GM21390 (cell line): ENCODE results near the gene MYT1.

Source experiments
- ATAC-seq: cut with Tn5 transposase; IDR thresholded peaks from one replicate; pipeline ENCODE4 v1.9.1; 2021; ENCODE audit not compliant: unreplicated experiment

The MYT1 gene

GRCh38 chr20:64188682-64189529 is 24.7 kb downstream of the MYT1 start:
- no peak for ATAC-seq

DNA sequence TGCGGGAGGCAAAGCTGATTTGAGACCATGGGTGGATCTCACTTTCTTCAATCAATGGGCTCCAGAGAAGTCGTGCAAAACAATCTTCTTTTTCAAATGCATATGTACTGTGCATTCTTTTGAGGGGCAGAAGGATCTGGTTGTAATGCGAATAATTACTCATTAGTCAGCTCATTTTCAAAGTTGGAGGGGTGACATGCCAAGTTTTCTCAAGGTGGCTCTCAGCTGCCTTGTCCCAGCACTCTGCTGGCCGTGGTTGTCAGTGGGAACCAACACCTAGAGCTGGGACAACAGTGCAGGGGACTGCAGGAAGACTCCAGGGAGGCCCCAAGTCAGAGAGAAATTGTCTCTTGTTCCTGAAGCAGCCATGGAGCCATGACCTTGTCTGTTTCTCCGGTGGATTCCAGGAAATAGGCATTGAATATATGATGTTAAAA is 25.3 kb downstream of the MYT1 start:
- ATAC-seq: no peak

DNA sequence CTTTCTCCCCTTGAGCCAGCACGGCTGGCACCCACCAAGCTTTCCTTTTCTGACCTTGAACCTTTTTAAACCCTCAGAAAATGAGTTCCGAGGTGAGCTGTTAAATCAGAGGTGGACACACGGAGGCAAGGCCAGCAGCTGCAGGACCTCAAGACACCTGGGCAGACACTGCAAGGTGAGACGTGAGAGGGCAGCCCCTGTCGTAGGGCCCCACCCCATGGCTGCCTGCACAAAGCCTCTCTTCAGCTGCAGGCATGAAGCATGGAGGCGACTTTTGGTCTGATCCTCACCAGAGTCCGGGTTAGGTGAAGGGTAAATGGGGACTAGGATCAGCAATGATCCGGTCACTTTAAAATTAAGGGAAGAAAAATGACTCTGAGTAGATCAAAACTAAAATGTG is 25.7 kb downstream of the MYT1 start:
- no peak for ATAC-seq

DNA sequence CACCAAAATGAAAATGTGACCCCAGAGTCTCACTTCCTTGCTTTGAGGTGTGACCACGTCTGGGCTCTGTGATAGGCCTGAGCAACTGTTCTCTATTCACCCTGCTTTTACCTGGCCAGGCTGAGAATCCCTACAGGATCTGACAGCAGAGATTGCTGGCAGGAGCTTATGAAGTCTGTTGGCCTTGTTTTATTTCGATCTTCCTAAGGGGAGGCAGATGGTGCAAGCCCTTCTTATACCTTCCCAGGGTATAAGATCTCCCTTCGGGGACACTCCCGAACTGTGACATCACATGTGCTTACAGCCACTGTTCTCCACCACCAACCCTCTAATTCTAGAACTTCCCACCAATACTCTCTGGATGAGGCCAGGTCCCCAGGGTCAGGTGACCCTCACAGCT is 26.8 kb downstream of the MYT1 start:
- no peak for ATAC-seq

DNA sequence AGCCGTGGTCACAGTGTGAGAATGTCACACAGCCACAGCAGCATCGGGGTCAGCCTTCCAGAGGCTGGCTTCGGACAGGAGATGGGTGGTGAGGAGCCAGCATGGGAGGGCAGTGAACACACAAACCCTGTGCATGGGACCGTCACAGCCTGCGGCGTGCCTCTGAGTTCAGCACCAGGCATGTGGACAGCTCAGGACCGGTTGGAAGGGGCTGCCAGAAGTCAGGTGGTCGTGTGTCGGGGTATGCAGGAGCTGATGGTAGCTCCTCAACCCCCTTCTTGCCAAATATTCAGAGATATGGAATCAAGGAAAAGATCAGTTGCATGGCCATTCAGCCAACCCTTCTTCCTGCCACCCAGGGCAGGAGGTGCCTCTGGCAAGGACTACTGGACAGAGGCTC is 28.2 kb downstream of the MYT1 start:
- no peak for ATAC-seq

DNA sequence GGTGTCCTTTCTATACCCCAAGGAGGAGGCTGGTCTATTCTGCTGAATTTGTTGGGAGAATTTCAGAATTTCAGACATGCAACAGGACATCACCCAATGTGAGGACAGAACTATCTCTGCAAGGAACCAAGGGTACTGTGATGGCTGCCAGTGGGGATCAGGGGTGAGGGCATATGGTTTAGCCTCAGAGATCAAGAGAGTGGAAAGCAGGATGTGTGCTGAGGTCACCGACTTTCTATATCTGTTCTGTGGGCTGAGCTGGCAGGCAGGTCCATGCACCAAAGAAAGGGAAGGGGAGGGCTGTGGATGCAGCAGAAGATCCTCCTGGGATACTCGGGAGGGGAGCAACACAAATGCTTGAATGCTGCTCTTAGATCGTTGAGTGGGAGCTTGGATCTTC is 28.8 kb downstream of the MYT1 start:
- no peak for ATAC-seq

DNA sequence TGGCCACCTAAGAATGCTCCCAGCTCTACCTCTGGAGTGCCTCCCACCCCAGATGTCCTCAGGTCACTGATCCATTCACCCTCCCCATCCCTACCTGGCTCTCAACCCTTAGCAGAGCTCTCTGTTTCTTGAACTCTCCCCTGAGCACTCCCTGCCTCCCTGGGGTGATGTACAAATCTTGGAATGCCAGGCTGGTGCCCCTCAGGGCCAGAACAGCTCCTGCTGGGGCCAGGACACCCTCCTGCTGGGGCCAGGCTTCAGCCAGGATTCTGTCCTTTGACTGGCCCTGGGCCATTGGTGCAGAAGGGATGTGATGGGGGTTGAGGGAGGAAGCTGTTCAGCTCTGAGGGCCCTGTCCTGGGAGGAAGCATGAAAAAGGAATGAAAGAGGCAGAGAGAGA is 30.0 kb downstream of the MYT1 start:
- no peak for ATAC-seq

- no peak for ATAC-seq
Observed at GRCh38 chr20:64196309-64196708, 32.1 kb downstream of the MYT1 start.

- no peak for ATAC-seq
Observed at GRCh38 chr20:64196847-64197306, 32.6 kb downstream of the MYT1 start.

DNA sequence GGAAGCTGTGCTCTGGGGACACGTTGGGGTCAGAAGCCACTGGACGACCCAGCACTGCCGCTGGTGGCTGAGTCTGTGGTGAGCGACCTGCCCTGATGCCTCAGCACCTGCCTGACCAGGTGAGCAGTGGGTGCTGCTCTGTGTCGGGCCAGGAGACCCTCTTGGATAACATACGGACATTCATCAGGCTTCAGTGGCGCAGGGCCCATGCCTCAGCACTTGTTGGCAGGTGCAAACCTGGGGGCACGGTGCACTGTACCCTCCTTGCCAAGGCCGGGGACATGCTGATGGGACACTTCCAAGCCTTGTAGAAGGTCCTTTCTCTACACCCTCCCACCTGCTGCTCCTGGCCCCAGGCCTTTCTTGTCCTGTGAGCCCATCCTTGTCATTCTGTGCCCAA is 34.1 kb downstream of the MYT1 start:
- no peak for ATAC-seq

DNA sequence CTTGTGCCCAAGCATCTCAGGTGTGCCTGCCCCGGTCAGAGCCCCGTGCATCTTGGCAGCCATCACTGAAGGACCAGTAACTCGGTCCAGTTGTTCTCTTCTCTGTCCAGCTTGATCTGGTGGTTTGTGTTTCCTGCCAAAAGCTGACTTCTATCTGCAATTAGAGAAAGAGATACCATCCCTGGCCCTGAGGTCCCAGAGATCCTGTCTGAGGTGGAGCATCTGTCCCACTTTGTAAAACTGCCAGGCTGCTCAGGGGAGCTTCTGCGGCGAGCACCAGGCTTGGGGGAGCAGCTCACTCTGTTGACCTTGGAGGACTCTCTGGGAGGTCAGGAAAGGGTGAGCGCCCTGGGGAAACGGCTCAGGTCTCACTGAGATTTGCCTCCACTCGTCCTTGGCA is 35.1 kb downstream of the MYT1 start:
- no peak for ATAC-seq

GRCh38 chr20:64200740-64201139 is 36.5 kb downstream of the MYT1 start:
- ATAC-seq: no peak

- ATAC-seq: no peak
Observed at GRCh38 chr20:64201653-64202052, 37.4 kb downstream of the MYT1 start.

DNA sequence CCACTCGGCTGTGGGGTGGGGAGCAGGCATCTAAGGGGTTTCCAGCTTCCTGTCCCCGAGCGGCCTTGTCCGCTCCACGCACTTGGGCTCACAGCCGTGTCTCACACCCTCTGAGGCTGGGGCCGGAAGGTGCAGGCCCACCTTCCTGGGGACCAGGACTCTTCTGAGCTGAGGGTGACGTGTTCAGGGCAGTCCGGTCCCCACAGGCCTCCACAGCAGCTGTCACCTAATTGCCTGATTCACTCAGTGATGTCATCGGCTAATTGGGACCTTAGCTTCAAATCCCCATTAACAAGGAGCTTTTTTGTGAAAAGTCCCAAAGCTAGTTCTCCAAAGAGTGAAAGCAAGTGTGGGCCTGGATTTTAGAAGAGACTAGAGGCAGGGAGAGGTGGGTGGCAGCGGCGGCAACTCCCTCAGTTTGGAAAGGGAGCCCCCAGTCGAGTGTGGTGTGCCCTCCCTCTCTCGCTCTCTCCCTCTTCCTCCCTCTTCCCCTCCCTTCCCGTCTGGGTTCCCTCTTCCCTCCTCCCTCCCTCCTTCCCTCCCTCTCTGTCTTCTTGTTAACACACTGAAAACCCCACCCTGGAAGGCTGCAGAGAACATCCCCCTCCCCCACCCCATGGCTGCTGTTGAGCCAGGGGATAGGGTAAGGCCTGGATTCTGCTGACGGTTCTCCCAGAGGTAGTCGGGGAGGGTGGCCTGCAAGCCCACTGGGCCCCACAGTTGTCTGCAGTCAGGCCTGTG is 39.0 kb downstream of the MYT1 start:
- ATAC-seq: no peak

DNA sequence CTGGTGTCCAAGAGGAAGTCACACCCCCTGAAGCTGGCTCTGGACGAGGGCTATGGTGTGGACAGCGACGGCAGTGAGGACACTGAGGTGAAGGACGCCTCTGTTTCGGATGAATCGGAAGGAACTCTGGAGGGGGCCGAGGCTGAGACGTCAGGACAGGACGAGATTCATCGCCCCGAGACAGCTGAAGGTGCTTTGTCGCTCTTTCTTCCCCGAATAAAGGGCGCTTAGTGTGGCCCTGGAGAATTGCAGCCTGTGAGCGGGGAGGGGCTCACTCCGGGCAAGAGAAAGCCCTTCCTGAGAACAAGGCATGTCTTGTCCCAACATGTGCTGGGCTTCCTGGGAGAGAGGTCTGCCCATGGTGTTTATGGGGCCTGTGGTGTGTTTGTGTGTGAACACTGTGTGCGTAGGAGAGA is 41.4 kb downstream of the MYT1 start:
- ATAC-seq: no peak

DNA sequence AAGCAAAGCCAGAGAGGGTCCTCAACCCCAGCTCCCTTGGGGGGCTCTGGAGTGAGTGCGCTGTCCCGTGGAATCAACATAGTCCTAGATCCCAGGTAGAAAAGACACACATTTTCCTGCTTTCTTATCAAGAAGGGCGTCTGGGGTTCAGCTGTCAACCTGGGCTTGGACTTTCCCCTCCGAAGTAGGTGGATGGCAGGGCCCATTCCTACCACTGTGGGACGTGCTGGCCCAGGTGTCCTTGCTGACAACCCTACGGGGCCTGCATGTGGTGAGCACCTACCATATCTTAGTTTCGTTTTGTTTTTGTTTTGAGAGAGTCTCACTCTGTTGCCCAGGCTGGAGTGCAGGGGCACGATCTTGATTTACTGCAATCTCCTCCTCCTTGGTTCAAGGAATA is 42.4 kb downstream of the MYT1 start:
- ATAC-seq: no peak

- ATAC-seq: no peak
Observed at GRCh38 chr20:64207641-64208590, 43.7 kb downstream of the MYT1 start.

DNA sequence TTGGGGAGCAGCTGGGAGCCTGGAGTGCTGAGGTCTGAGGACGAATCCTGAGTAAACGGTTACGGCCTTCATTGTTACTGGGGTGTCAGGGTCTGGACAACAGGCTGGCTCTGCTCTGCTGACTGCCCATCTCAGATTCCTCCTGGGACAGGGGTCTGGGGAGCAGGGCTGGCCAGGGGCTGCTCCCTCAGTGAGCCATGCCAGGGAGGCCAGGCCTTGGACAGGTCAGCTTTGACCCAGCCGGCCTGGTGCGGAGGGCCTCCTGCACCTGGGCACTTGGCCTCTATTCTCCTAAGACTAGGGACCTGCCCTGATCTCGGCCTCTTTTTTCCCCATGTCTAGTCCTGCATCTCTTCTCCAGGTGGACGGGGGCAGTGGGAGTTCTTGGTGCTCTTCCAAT is 44.9 kb downstream of the MYT1 start:
- ATAC-seq: no peak

DNA sequence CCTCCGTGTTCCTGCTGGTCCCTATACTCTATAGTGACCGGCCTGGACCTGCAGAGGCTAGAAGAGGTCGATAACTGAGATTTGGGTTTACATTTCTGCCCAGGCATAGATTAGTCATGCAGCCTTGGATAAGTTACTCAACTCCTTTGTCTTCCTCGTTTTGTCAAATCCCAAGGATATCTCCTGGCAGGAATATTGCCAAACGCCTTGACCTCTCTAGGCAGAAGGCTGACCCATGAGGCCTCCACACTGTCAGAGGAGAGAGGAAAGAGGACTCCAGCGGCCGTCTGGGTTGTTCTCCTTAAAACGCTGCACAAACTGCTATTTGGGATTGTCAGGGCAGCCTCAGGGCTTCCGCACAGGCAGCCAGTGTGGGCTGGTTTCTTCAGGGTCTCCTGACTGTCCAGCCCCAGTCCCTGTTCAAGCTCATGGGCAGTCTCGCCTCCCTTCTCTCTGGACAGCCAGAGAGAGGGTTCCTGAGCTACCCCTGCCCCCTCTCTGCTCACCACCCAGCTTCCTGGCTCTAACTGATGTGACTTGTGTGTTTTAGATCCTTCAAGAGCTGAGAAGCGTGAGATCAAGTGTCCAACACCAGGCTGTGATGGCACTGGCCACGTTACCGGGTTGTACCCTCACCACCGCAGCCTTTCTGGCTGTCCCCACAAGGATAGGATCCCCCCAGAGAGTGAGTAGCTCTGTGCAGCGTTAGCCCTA is 46.6 kb downstream of the MYT1 start:
- no peak for ATAC-seq

- ATAC-seq: no peak
Observed at GRCh38 chr20:64211874-64212658, 47.8 kb downstream of the MYT1 start.
